ENCODE results near the gene TMEM37. TPM values are rescaled to one million over a fixed set of nuclear protein-coding genes. Genes with fewer than 3 reads are reported as not detected.

TMEM37 gene
- total and polyA plus RNA-seq, 2 of the 8 experiments (the other 6 are each of a cell fraction or from before 2014, with no cell fraction given), result 11.0 to 16.2 TPM

GRCh38 chr2:119389615-119390306, 41.9 kb upstream of the TMEM37 start (continued):
- TF ChIP-seq ATF2 (IDR thresholded peaks at IDR 0.05; ENCODE audit: low read length) (no peak), TEAD4 (IDR thresholded peaks at IDR 0.05; ENCODE audit: low read depth, low read length) (no peak), HDAC6 (IDR thresholded peaks at IDR 0.05; ENCODE audit: low read depth, low read length) (no peak), YY1 (IDR thresholded peaks at IDR 0.05; ENCODE audit: low read depth, low read length) (no peak), SIX5 (IDR thresholded peaks at IDR 0.05; ENCODE audit: low read depth, low read length) (no peak), PHF8 (conservative IDR thresholded peaks at IDR 0.05; ENCODE audit: low read depth, low read length) (no peak), JUND (IDR thresholded peaks at IDR 0.05; ENCODE audit: low read length) (no peak), SAP30 (IDR thresholded peaks at IDR 0.05; ENCODE audit: insufficient read depth, insufficient replicate concordance, low read length) (no peak), JUN (IDR thresholded peaks at IDR 0.05; ENCODE audit: low read depth, low read length) (no peak), ASH2L (IDR thresholded peaks at IDR 0.05; ENCODE audit: low read length) (no peak)
